H9 (cell line): Measurements from ENCODE around the gene CYP2A7. TPM values are rescaled to one million over a fixed set of nuclear protein-coding genes. Genes with fewer than 3 reads are reported as not detected.
"Not testable (repeated sequence)": the region's sequence is repeated elsewhere in the genome, so short reads cannot be mapped to it uniquely, and the experiment has no call there.

Experiments
- DNase-seq: peaks from one replicate; pipeline ENCODE4 v3.0.0-alpha.2; 2017
- H2AFZ ChIP-seq: one replicate; pipeline ENCODE4 v1.6.1; 2013; ENCODE audit warnings: mild to moderate bottlenecking, low read length, control low read depth, moderate library complexity
- H2AK5ac ChIP-seq: 2 replicates; pipeline ENCODE4 v1.6.1; 2013; ENCODE audit warnings: low read length, control low read depth, mixed read lengths; ENCODE audit not compliant: insufficient read length
- H2BK120ac ChIP-seq: one replicate; pipeline ENCODE4 v1.6.1; 2013; ENCODE audit warnings: low read depth, mild to moderate bottlenecking, low read length, control low read depth, inconsistent platforms; ENCODE audit not compliant: poor library complexity, severe bottlenecking
- H2BK12ac ChIP-seq: 2 replicates; pipeline ENCODE4 v1.6.1; 2013; ENCODE audit warnings: low read length, control low read depth, mixed read lengths, low read depth; ENCODE audit not compliant: insufficient read length
- H2BK15ac ChIP-seq: 2 replicates; pipeline ENCODE4 v1.6.1; 2013; ENCODE audit warnings: low read depth, low read length, control low read depth
- H2BK20ac ChIP-seq: one replicate; pipeline ENCODE4 v1.6.1; 2013; ENCODE audit warnings: low read depth, mild to moderate bottlenecking, low read length, control low read depth, inconsistent platforms; ENCODE audit not compliant: poor library complexity, severe bottlenecking
- H2BK5ac ChIP-seq: 2 replicates; pipeline ENCODE4 v1.6.1; 2013; ENCODE audit warnings: low read length, control low read depth, mixed read lengths; ENCODE audit not compliant: insufficient read length
- H3K14ac ChIP-seq: 2 replicates; pipeline ENCODE4 v1.6.1; 2013; ENCODE audit warnings: low read length, control low read depth; ENCODE audit not compliant: insufficient read depth
- H3K18ac ChIP-seq: 2 replicates; pipeline ENCODE4 v1.6.1; 2013; ENCODE audit warnings: low read depth, mild to moderate bottlenecking, mixed read lengths, low read length, control low read depth; ENCODE audit not compliant: insufficient read length
- H3K23ac ChIP-seq: 2 replicates; pipeline ENCODE4 v1.6.1; 2013; ENCODE audit warnings: low read length, control low read depth, mixed read lengths, low read depth; ENCODE audit not compliant: insufficient read length
- H3K23me2 ChIP-seq: 2 replicates; pipeline ENCODE4 v1.6.1; 2013; ENCODE audit warnings: low read depth, mild to moderate bottlenecking, mixed read lengths, low read length, control low read depth; ENCODE audit not compliant: insufficient read length, poor library complexity, severe bottlenecking
- H3K27ac ChIP-seq: 2 replicates; pipeline ENCODE4 v1.5.1; 2013; ENCODE audit warnings: low read length, control low read depth, mixed read lengths, low read depth; ENCODE audit not compliant: insufficient read length
- H3K27me3 ChIP-seq: 2 replicates; pipeline ENCODE4 v1.6.1; 2013; ENCODE audit warnings: low read length, control low read depth, inconsistent platforms; ENCODE audit not compliant: insufficient read depth
- H3K4ac ChIP-seq: 2 replicates; pipeline ENCODE4 v1.6.1; 2013; ENCODE audit warnings: low read depth, mild to moderate bottlenecking, control low read depth, inconsistent platforms, low read length, moderate library complexity
- H3K4me1 ChIP-seq: 2 replicates; pipeline ENCODE4 v1.6.1; 2013; ENCODE audit warnings: low read length, control low read depth, inconsistent platforms; ENCODE audit not compliant: insufficient read depth
- H3K4me2 ChIP-seq: 2 replicates; pipeline ENCODE4 v1.6.1; 2013; ENCODE audit warnings: low read length, control low read depth, mixed read lengths; ENCODE audit not compliant: insufficient read length, insufficient read depth
- H3K56ac ChIP-seq: 2 replicates; pipeline ENCODE4 v1.6.1; 2013; ENCODE audit warnings: low read depth, mild to moderate bottlenecking, mixed read lengths, low read length, control low read depth; ENCODE audit not compliant: insufficient read length
- H3K79me1 ChIP-seq: 2 replicates; pipeline ENCODE4 v1.6.1; 2013; ENCODE audit warnings: low read depth, mild to moderate bottlenecking, moderate library complexity, low read length, control low read depth, inconsistent platforms; ENCODE audit not compliant: insufficient read depth, poor library complexity, severe bottlenecking
- H3K79me2 ChIP-seq: 2 replicates; pipeline ENCODE4 v1.6.1; 2013; ENCODE audit warnings: low read length, control low read depth, inconsistent platforms; ENCODE audit not compliant: insufficient read depth
- H3K9ac ChIP-seq: 2 replicates; pipeline ENCODE4 v1.6.1; 2013; ENCODE audit warnings: low read length, control low read depth, mixed read lengths; ENCODE audit not compliant: insufficient read length; ENCODE audit errors: extremely low read depth
- H3K9me3 ChIP-seq: one replicate; pipeline ENCODE4 v1.6.1; 2013; ENCODE audit warnings: low read depth, low read length, inconsistent platforms; ENCODE audit not compliant: control insufficient read depth
- H3T11ph ChIP-seq: one replicate; pipeline ENCODE4 v1.6.1; 2013; ENCODE audit warnings: mild to moderate bottlenecking, low read length, control low read depth, inconsistent platforms
- H4K20me1 ChIP-seq: one replicate; pipeline ENCODE4 v1.6.1; 2013; ENCODE audit not compliant: control insufficient read depth, insufficient read length, insufficient read depth
- H4K5ac ChIP-seq: 2 replicates; pipeline ENCODE4 v1.6.1; 2013; ENCODE audit warnings: low read depth, mild to moderate bottlenecking, mixed read lengths, low read length, control low read depth; ENCODE audit not compliant: insufficient read length
- H4K8ac ChIP-seq: replicated peaks from 2 replicates; pipeline ENCODE4 v1.6.1; 2013; ENCODE audit warnings: low read length, control low read depth, mixed read lengths, low read depth; ENCODE audit not compliant: insufficient read length
- H4K91ac ChIP-seq: 2 replicates; pipeline ENCODE4 v1.6.1; 2013; ENCODE audit warnings: low read depth, mild to moderate bottlenecking, moderate library complexity, mixed read lengths, low read length, control low read depth; ENCODE audit not compliant: insufficient read length
- H3K27ac Mint-ChIP-seq, 3 experiments: 2 replicates in 2 of 3; 3 replicates in 1 of 3; pipeline ENCODE4 v1.8.0; 2020 to 2021; ENCODE audit warnings: mixed read lengths in 3 of 3, mild to moderate bottlenecking in 1 of 3, moderate library complexity in 1 of 3
- H3K27me3 Mint-ChIP-seq: 2 replicates; pipeline ENCODE4 v1.8.0; 2021; ENCODE audit warnings: low read depth, mild to moderate bottlenecking, moderate library complexity, mixed read lengths
- H3K36me3 Mint-ChIP-seq, 3 experiments: 2 replicates in 2 of 3; 3 replicates in 1 of 3; pipeline ENCODE4 v1.8.0; 2020 to 2021; ENCODE audit warnings: low read depth in 3 of 3, mixed read lengths in 3 of 3; ENCODE audit not compliant: insufficient read depth in 1 of 3
- H3K4me1 Mint-ChIP-seq, 2 experiments: 2 replicates each; pipeline ENCODE4 v1.8.0; 2020; ENCODE audit warnings: mixed read lengths in 2 of 2
- H3K4me3 Mint-ChIP-seq, 2 experiments: 2 replicates in 1 of 2; 3 replicates in 1 of 2; pipeline ENCODE4 v1.8.0; 2020 to 2021; ENCODE audit warnings: mild to moderate bottlenecking in 2 of 2, mixed read lengths in 2 of 2, moderate library complexity in 1 of 2
- H3K9me3 Mint-ChIP-seq, 2 experiments: 2 replicates in 1 of 2; 3 replicates in 1 of 2; pipeline ENCODE4 v1.8.0; 2020; ENCODE audit warnings: mild to moderate bottlenecking in 2 of 2, mixed read lengths in 2 of 2, moderate library complexity in 1 of 2
- WGBS: extraction: QIAGEN DNeasy Blood & Tissue Kit; methylation state at CpG from one replicate; pipeline ENCODE4 v1.1.7; 2013; ENCODE audit warnings: missing lambda C conversion rate, low lambda C conversion rate, mixed read lengths; ENCODE audit not compliant: insufficient read length; ENCODE audit errors: extremely low coverage; 5-methylcytosine and 5-hydroxymethylcytosine counted together
- total RNA-seq: library from RNA; stranded (reverse); gene quantifications from 2 replicates; pipeline ENCODE4 v1.2.1, GENCODE V29; 2021
- TF ChIP-seq, protein P1 (sequence below): fragments of 200-600 bp; sonication (generic); conservative IDR thresholded peaks from 3 replicates; pipeline ENCODE4 v1.8.0; 2021; ENCODE audit warnings: antibody characterized with exemption, mild to moderate bottlenecking

CYP2A7 gene
- total RNA-seq, 1 experiment from 2014 or later: not detected

- not testable (repeated sequence) for H3K79me2 ChIP-seq, H2BK120ac ChIP-seq, DNase-seq, H2BK15ac ChIP-seq, H3K4me2 ChIP-seq, H3K27ac ChIP-seq, H3K9me3 ChIP-seq, H4K20me1 ChIP-seq, H3K27me3 Mint-ChIP-seq, H2AFZ ChIP-seq, H4K8ac ChIP-seq, H3K18ac ChIP-seq, H3K23me2 ChIP-seq, H3K14ac ChIP-seq, H3K56ac ChIP-seq, H3T11ph ChIP-seq, H4K91ac ChIP-seq, H3K27ac Mint-ChIP-seq, H2BK5ac ChIP-seq, H2AK5ac ChIP-seq, H4K5ac ChIP-seq, H3K79me1 ChIP-seq, H3K4me3 Mint-ChIP-seq, H3K23ac ChIP-seq, H3K27me3 ChIP-seq, H2BK20ac ChIP-seq, H3K4me1 ChIP-seq, H3K36me3 Mint-ChIP-seq, H2BK12ac ChIP-seq, H3K9ac ChIP-seq, H3K4ac ChIP-seq, H3K4me1 Mint-ChIP-seq
- TF ChIP-seq, protein P1, sequence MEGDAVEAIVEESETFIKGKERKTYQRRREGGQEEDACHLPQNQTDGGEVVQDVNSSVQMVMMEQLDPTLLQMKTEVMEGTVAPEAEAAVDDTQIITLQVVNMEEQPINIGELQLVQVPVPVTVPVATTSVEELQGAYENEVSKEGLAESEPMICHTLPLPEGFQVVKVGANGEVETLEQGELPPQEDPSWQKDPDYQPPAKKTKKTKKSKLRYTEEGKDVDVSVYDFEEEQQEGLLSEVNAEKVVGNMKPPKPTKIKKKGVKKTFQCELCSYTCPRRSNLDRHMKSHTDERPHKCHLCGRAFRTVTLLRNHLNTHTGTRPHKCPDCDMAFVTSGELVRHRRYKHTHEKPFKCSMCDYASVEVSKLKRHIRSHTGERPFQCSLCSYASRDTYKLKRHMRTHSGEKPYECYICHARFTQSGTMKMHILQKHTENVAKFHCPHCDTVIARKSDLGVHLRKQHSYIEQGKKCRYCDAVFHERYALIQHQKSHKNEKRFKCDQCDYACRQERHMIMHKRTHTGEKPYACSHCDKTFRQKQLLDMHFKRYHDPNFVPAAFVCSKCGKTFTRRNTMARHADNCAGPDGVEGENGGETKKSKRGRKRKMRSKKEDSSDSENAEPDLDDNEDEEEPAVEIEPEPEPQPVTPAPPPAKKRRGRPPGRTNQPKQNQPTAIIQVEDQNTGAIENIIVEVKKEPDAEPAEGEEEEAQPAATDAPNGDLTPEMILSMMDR: peak; percentile 23; the same call in 2 of the 3 replicates
- no CpG with 5 or more reads among the region's 11 CpGs for WGBS
- peaks cover 17 to 27% of the 10 kb centered on the region in 2 experiments for H3K9me3 Mint-ChIP-seq
Measured at GRCh38 chr19:40922237-40923160, 40.5 kb upstream of the CYP2A7 start.
